ENCODE measurements around the gene MACROD2.

Gene MACROD2

DNA sequence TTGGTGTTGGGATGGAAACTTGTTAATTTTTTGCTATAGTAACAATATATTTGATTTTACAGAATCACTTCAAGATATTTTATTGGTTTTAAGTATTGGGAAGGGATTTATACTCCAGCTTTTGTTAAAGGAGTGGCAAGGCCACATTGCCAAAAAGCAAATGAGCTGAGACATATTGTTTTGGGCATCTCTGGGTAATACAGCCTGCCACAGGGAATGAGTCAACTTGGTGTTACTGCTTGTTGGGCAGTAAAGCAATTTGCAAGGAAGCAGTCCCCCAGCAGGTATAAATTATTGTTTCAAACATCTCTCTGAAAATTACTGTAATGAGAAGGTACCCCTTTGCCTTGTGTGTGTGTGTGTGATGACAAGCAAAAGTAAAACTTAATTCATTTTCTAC lies 1210.4 kb downstream of the MACROD2 start:
- DNase-seq: no peak

GRCh38 chr20:15209537-15209936 lies 1214.2 kb downstream of the MACROD2 start:
- no peak for DNase-seq

- no peak for DNase-seq
Measured at GRCh38 chr20:15214051-15214450, 1218.7 kb downstream of the MACROD2 start.

GRCh38 chr20:15220009-15220656 lies 1224.8 kb downstream of the MACROD2 start:
- no peak for DNase-seq

DNA sequence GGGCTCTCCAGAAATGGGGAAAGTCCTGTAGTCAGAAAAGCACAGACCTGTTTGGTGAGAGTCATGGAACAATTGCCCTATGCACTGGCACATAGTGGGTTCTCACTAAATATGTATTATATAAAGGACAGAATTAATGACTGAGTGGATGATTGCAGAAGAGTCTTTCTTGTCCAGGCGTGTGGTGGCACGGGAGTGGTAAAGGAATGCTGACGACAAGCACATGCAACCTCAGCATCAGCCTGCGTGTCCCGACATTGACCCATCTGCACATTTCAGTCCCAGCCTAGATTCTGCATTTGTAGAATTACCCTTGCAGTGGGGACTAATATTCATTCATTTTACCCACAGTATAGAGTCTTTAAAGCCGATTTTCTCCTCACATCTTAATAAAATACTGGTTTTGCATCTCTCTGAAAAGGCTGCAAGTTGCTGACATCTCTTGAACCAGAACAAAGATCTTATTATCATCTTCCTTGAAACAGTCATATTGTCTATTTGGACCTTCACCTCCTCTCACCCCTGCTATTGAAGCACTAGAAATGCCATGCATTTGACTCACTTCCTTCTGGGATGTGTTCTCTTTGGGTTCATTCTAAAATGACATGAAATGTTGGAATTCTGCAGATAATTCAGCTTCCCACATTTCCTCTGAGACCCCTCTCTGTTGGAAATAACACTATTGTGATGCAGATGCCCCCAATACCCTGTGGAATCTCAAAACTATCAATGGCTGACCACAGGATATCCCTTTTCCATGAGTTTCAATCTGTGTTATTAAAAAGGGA lies 1225.7 kb downstream of the MACROD2 start:
- DNase-seq: no peak

DNA sequence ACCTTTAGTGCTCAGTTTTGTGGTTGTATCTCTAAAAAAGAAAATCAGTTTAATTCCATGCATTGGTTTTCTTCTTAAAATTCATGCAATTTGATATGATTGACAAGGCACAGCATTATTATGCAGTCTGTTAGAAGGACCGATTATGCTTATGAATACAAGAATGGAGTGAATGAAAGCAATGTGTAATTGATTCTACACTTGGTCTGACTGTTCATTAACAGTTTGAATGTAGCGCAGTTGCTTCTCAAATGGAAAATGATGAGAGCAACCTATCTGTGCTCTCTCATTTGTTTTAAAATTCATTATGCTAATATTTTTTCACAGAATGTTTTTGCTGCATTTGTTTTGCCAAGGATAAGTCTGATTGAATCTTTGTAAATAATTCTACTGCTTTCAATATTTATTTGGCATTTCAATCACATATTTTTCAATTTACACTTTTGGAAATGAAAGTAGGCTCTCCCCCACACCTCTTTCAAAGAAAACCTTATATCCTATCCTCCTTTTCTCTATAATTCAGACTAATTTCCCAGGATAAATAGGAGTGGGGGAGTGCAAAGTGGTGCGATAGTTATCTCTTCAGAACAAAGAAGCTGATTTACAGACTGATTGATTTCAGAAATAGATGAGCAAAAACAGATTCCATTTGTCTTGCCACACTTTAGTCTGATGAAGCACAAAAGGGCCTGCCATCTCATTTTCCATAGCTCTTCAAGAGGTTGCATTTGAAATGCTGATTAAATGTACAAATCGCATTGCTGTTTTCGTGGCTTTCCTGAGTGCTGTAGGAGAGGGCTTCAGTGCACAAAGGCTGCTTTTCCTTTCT lies 1227.4 kb downstream of the MACROD2 start:
- no peak for DNase-seq

- no peak for DNase-seq
Measured at GRCh38 chr20:15224199-15224598, 1228.9 kb downstream of the MACROD2 start.

GRCh38 chr20:15227102-15227501 lies 1231.8 kb downstream of the MACROD2 start:
- no peak for DNase-seq

- no peak for DNase-seq
Measured at GRCh38 chr20:15232243-15232642, 1236.9 kb downstream of the MACROD2 start.

DNA sequence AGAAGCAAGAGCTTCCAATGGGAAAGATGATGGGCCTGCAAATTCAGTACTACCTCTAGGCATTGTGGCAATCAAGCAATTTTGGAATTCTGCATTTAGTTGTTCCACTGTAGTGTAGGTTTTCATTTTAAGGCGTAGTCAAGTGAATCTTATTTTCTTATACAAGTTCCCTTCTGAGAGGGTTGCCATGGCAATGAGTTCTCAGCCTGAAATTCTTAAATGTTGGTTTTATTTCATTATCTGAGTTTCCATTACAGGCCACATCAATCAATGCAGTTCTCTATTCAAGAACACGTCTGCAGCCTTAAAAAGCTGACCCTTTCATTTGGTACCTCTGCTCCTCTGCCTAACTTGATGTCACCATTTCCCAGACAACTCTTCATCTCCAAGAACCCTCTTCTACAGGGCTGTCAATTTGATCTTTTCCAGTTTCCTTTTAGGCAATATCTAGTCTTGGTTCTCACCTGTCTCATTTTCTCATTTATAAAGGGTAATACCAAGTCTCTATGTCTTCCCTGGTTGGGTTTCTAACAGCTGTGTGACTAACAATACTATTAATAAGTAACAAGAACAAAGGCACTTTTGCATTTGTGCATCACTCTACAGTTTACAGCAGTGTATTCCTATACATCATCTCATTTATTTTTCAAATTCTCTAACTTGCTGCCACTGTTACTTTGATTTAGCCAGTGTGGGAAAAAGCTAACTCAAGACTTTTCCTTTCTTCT lies 1240.3 kb downstream of the MACROD2 start:
- no peak for DNase-seq

GRCh38 chr20:15236812-15237211 lies 1241.5 kb downstream of the MACROD2 start:
- DNase-seq: no peak

- DNase-seq: no peak
Measured at GRCh38 chr20:15239542-15240206, 1244.4 kb downstream of the MACROD2 start.

GRCh38 chr20:15240801-15241200 lies 1245.5 kb downstream of the MACROD2 start:
- DNase-seq: no peak

DNA sequence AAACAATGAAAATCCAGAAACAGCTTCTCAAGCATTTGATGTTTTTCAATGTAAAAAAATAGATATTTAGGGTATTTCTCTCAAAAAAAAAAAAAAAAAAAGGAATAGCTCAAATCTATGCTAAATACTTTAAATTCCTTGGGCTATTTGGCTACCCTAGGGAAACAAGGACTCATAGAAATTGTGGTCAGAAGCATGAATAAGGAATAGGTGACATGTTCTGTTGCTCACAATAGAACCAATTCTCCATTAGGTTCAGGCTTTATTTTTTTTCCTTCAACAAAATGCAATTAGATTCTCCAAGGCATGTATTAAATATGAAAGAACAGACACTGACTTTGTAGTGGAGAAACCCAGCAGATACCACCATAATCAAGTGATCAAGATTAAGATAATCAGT lies 1246.4 kb downstream of the MACROD2 start:
- no peak for DNase-seq

DNA sequence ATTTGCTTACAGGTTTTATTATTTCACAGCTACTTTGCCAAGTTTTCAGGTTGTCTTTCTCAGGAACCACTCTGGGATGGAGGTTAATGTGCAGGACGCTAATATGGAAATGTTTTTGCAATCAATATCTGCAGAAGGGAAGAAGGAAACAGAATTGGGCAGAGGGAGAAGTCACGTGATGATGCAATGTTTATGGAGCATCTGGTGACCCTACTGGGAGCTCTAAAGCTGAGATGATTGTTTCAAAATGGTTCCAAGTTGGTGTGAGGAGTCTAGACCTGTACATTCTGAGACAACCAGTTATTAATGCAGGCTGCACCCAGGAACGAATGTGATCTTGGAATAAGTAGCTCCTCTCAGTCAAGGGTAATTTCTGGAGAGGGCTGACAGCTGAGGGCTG lies 1247.5 kb downstream of the MACROD2 start:
- no peak for DNase-seq

GRCh38 chr20:15245896-15246295 lies 1250.6 kb downstream of the MACROD2 start:
- no peak for DNase-seq

GRCh38 chr20:15248618-15249395 lies 1253.5 kb downstream of the MACROD2 start:
- no peak for DNase-seq

- no peak for DNase-seq
Measured at GRCh38 chr20:15251171-15251570, 1255.9 kb downstream of the MACROD2 start.

DNA sequence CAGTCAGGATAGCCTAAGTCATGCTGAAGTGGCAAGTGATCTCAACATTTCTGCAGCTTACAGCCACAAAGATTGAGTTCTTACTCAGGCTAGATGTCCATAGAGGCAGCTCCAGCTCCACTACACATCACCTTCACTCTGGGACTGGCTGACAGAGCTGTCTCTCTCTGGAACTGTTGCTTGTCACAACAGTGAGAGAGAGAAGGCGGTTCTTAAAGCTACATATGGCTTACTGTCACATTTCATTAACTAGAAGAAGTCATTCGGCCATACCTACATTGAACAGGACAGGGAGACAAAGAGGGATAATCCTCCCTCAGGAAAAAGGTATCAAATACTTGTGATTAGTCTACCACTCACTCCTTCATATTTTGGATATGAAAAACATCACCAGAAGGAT lies 1257.0 kb downstream of the MACROD2 start:
- no peak for DNase-seq

- no peak for DNase-seq
Measured at GRCh38 chr20:15253431-15253830, 1258.1 kb downstream of the MACROD2 start.
